GM21717 (cell line): Measurements from ENCODE around the gene GRIN2A.

Experiments
- ATAC-seq: cut with Tn5 transposase; IDR thresholded peaks from one replicate; pipeline ENCODE4 v1.9.1; 2021; ENCODE audit warnings: mild to moderate bottlenecking, moderate library complexity; ENCODE audit not compliant: unreplicated experiment

Gene GRIN2A

DNA sequence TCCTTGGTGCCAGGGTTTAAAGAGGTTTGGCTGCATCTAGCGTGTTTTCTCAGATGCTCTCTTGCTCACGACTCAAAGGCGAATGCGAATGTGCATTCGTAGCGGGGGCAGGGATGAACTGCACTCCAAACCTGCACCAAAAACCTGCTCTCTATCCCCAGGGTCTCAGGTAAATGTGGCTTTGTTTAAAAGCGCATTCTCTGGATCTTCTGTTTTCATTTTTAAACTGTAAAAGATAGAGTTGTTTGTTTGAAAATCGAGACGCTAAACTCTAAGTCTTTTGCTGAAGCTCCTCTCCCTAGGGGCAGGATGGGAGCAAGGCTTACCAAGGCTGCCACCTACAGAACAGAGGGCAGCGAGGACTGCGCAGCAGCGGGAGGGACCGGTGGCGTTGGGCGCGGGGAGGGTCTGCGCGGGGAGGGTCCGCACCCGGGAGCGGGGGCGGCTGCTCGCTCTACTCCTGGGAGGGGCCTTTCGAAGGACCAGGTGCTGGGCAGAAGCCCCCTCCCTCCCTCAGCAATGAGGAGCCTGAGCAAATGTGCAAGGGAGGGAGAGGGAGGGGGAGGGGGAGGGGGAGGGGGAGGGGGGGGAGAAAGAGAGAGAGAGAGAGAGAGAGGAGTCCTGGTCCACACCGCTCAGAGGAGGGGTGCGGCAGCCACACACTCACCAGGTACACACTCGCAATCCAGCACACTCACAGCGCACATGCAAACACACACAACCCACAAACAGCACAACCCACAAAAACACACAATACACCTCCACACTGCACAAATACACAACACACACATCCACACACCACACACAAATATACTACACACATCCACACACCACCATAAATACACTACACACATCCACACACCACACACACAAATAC is 142.8 kb downstream of the GRIN2A start:
- no peak for ATAC-seq

DNA sequence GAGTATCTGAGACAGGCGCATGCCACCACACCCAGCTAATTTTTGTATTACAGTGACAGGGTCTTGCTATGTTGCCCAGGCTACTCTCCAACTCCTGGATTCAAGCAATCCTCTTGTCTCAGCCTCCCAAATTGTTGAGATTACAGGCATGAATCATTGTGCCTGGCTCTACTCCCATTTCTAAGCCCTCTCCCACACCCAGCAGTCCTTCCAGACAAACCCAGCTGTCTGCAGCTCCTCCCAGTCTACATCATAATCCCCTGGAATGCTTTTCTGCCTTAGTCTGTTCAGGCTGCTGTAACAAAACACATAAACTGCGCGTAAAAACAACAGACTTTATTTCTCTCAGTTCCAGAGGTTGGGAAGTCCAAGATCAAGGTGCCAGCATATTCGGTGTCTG is 144.5 kb downstream of the GRIN2A start:
- ATAC-seq = no peak

DNA sequence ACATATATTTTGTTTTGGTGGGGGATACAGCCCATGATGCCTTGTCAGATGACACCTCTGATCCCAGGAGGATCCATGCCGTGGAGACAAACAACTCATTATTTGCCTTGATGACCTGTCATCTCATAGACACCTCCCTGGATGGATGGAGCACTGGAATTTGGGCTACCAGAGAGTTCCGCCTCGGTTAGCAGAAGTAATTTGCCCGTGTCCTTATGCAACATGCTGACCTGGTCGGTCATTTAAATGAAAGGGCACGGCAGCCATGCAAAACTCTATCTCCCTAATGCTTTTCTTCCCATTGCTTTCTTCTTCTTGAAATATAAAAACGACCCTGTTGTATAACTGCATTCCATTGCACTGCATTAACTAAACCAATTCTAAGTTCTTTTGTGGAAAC is 145.3 kb downstream of the GRIN2A start:
- ATAC-seq = no peak

DNA sequence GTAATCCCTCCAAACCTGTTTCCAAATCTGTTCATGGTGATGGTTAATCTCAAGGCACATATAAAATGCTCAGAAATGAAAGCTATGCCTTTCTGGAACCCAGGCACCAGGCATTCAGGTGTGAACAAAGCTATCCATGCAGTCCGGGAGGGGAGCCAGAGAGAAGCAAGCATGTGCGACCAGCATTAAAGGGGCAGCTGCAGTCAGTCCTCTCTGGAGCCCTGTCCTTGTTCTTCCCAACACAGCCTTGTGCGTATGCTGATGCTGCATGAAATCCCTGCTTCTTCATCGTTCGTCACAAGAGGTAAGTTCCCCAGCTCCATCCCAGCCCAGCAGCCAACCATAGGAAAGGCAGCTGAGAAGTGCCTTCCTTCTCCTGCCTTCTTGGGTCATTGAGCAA is 148.7 kb downstream of the GRIN2A start:
- no peak for ATAC-seq

DNA sequence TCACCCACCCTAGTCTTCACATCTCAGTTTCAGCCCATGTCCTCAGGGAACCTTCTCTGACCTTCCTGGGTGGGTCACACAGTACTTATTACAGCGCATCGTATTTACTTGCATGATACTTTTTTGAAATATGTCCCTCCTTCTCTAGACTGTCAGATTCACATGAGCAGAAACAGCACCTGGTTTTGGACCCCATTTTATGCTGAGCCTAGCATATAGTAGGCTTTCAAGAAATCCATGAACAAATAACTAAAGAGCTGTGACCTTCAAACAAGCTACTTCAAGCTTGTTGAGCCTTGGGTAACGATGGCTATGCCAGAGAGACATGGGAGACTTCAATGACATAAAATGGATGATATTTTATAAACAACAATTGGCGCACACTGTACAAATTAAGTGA is 150.3 kb downstream of the GRIN2A start:
- ATAC-seq = no peak

DNA sequence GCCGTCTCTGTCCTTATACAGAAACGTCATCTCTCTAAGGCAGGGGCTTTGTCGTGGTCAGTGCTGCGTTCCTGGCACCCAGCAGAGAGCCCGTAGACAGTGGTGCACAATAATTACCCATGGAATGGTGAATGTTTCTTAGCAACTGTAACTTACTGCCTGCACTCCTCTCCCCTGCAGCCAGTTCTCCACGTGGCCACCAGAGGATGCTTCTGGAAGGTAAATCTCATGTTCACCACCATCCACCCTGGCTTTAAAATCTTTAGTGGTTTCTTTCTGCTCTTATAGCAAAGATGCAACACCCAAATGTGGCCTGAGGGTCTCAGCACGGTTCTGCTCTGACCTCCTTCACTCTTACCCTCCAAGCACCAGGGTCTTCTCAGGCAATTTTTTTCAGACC is 150.8 kb downstream of the GRIN2A start:
- no peak for ATAC-seq

DNA sequence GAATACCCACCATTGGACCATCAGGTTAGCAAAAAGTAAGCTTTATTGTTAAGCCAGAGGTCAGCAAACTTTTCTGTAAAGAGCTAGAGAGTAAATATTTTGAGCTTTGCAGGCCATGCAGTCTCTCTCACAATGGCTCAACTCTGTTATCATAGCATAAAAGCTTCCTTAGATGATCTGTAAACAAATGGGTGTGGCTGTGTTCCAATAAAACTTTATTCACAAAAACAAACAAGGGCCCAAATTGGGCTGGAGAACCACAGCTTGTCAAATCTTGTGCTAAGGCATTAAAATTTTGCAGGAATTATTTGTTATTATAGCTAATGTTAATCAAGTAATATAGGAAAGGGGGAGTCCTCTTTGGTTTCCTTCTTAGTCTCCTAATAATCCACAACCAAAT is 153.6 kb downstream of the GRIN2A start:
- no peak for ATAC-seq

DNA sequence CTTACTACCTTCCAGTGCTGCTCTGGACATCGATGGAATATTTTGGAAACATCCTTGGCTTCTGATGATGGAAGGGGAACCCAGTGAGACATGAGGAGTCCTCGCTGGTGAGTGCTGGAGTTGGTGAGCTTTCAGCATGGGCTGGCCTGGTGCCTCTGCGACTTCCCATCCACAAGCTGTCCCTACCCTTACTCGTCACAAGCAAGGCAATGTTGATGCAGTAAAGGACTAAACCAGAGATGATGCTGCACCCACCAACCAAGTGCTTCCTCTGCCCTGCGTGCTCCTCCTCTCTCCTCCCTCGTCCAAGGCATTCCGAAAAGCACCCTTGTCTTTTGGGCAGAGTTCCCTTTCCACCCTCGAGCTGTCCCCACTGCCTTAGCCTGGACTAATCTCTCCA is 154.7 kb downstream of the GRIN2A start:
- ATAC-seq = no peak

DNA sequence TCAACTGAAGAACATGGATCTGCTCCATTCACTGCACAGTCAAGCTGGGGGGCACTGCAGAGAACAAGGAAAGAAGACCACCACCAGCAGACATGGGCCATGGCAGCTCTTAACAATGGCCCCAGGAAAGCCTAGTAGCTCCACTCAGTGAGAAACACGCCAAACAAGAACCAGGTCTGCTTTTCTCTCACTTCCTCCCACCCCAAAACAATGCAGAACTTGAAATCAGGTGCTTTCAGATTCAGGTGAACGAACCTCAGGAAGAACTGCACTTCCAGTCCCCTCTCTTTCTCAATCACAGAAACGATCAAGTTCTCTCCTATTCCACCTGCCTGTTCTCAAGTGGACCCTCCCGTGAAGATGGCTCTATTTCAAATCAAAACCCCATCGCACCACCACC is 155.6 kb downstream of the GRIN2A start:
- no peak for ATAC-seq

DNA sequence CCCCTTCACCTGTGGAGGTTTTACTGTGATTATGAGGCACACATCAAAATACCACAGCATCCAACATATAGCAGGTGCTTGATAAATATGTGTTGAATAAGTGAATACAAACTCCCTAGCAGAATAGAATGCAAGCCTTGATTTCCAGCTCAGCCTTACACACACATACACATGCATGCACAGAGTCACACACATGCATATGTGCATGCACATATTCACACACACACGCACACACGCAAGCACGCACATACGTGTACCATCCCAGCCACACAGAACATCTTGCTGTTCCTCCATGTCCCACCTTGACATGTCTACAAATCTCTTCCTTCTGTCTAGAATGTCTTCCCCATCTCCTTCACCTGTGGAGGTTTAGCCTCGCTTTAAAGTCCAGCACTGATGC is 160.1 kb downstream of the GRIN2A start:
- ATAC-seq = no peak

DNA sequence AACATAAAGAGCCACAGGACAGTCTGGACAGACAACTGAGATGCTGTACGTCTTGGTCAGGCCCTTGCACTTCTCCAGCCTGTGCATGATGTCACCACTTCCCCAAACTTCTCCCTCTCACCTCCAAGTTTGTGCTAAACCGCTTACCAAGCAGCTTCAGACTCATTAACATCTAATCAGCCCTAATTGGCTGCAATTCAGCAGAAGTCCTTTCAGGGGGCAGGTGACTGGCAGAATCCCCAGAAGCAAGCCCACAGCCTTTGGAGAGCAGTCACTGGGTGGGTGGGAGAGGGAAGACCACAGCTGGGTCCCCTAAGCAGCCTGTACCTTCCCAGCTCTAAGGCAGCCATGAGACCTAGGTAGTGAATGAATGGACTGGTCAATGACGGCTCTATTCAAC is 161.4 kb downstream of the GRIN2A start:
- no peak for ATAC-seq

DNA sequence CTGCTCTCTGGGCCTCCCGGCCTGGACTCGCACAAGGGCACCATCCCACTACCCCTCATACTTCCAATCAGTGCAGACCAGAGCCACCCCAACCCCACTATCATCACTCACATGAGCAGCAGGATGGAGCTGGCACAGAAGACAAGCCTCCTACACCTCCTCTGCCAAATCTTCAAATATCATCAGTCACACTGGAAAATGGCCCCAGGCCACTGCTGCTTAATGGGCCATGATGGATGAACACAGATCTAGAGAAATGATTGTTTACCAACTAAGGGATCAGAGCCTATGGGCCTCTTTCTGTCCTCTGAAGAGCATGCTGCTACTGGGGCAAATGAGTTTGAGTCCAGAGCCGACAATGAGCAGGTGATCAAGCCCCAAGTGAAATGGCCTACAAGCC is 165.5 kb downstream of the GRIN2A start:
- ATAC-seq = no peak

DNA sequence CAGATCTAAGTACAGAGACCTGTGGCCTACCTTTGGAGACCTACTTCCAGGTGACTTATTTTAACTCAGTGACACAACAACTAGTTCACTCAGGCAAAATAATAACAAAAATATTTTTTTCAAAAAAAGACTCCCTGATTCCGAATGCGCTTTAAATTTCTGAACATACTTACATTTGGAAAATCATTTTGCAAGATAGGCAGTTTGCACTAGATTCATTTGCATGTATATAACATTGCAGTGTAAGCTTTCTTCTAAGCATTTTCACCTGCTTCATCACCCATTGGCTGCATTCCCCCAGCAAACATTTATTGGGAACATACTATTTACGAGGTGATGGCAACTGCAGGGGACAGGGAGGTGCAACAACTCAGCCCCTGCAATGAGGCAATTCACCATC is 166.8 kb downstream of the GRIN2A start:
- ATAC-seq = no peak

DNA sequence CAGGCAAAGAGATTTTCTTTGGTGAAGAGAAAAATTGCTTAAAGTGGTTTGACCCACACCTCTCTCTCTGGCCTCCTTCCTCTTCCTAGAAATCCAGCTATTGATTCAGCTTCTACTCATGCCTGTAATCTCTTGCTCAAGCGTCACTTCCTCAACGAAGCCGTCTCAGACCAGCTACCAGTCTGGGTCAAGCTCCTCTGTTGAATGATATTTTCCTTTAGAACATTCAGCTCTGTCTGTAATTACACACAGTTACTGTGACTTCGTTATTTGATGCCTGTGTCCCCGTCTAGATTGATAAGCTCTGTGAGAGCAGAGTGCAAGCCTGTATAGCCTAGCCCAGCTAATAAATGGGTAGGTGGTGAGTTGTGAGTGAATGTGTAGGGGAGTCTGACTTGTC is 168.5 kb downstream of the GRIN2A start:
- ATAC-seq = no peak

DNA sequence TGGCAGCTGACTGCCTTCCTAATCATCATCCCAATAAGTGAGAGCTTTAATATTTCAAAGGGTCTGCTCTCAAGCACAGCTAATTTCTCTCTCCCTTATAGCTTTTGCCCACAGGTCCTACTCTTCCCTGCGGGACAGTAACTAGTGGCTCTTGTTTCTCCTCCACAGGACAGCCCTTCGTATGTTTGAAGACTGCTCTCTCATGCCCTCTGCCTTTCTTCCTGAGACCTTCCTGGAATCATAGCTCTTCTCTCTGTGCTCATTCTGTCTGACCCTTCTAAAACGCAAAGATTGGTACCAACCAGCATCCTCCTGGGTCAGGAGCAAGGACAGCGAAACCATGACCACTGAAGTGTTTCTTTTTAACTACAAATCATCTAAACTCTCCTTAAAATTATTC is 168.9 kb downstream of the GRIN2A start:
- ATAC-seq = no peak

DNA sequence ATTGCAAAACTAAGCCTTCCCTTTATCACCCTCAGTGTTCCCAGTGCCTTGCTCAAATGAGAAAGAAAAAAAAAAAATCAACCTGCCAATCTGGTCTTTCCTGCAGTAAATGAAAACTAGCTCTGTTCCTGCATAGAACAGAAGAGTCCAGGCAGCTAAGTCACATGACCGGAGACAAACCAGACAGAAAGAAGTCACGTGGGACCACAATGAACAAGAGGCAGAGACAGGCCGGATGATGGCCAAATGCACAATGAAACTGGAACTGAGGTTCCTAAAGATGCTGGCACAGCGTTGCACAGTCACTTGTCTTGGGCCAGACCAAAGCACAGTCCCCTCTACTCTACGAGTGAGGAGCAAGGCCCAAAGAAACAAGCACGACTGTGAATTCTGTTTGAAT is 172.5 kb downstream of the GRIN2A start:
- ATAC-seq = no peak

DNA sequence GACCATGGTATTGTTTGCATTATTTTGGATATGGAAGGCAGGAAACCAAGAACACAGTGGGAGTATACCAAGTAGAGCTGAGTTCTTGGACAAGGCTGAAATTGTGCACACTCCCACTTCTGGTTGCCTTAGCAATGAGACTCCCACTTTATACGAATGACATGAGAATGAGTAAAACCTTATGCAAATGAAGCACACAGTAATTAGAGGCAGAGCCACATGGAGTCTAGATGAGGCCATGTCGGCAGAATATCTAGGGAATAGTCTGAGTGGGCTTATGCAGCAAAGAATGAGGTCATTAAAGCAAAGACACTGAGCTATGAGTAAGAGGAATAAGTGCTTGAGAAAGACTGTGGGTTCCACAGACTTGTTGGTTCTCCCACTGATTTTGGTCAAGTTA is 178.7 kb downstream of the GRIN2A start:
- no peak for ATAC-seq

DNA sequence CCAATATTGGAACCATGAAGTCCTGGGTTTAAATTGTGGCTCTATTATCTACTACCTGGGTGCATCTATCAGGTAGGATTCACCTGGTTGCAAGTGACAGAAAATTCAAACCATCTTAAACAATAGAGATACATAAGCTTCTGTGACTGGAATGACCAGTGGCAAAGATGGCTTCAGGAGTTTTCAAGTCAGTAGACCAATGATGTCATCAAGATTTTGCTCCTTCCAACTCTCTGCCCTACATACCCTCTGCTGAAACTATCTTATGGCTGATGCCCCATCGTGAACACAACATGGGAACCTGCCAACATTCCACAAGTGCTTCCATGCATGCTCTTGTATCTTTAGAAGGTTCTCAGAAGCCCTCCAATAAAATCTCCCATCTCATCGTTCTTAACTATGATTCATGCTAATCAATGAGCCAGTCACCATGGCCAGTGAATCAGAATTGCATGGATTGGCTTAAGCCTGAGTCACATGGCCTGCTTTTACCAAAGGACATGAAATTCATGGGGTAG is 180.9 kb downstream of the GRIN2A start:
- no peak for ATAC-seq

DNA sequence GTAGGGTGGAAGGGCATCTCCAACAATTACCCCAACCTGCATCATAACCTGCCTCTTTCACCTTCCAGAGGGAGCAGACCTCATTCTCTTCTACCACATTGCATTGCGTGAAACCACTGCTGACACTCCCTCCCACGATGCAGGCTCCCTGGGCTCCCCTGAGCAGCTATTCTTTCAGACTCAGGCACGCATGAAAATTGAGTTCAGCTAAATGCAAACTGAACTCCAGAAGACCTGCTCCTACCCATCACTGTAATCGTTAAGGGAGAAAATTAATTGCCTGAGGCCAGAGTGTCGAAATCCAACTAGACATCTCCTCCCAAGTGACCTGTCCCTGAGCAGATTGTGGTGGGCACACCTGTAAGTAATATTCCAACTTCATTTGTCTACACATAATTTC is 186.0 kb downstream of the GRIN2A start:
- ATAC-seq = no peak

DNA sequence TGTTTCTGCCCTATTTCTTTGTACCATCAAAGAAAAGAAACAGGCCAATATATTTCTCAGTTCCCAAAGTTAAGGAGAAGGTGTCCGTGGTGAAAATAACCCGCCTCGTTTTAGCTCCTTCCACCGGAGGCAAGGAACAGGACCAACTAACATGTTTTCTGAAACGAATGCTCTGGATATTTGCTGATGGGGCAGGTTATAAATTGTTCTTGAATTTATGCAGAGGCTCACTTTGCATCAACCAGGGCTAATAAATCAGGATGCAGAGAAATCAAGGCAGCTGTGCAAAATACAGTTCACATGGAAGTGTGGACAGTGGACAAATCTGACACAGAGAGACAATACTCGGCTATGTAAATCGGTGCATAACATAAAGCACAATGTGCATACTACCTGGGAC is 189.8 kb downstream of the GRIN2A start:
- no peak for ATAC-seq

DNA sequence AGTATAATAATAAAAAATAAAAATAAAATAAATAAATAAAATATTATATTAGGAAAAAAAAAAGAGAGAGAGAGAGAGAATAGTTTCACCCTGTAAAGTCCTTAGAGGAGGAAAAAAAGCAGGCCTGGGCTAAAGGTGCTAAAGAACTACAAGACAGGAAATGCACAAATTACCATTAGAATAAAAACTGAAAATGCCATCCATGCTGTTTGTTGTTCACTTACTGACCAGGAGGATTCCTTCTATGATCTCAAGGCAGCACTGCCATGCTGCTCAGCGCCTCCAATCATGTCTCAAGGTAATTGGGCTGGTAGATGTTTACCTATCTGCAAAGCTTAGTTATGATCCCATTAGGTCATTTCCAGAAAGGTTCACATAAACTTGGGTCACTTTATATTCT is 201.2 kb downstream of the GRIN2A start:
- no peak for ATAC-seq

DNA sequence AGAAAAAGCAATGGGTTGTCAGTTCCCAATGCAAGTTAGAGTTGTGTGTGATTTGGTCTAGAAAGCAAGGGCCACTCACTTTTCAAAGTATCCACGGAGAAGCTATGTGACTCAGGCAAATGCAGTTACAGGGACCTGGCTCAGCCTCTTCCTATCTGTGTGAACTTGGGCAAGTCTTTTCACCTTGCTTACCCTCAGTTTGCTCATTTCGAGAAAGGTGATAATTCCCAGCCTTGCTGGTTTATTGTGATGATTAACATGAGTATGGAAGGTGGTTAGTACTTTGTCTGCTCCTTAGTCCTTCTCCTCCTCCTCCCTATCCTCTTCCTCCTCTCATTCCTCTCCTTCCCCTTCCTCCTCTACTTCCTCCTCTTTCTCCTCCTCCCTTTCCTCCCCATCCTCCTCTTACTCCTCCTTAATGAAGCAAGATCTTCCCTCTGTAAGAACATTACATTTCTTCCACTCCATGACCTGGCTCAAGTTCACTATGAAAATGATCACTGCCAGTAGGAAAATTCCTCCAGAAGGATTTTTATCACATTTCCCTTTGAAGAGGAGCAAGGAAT is 204.0 kb downstream of the GRIN2A start:
- no peak for ATAC-seq
